ACC112 (cell line): ENCODE data around the gene CHD9NB.

Experiments used
- H2AFZ ChIP-seq: fragments of 200-600 bp; sonication (generic); one replicate; pipeline ENCODE4 v1.6.0; 2017; ENCODE audit warnings: antibody characterized with exemption, low read length; ENCODE audit not compliant: unreplicated experiment
- H3K27ac ChIP-seq: fragments of 200-600 bp; sonication (generic); 2 replicates; pipeline ENCODE4 v1.5.1; 2014; ENCODE audit warnings: low read depth, mild to moderate bottlenecking, antibody characterized with exemption, low read length, moderate library complexity
- H3K27me3 ChIP-seq: fragments of 200-600 bp; sonication (generic); 2 replicates; pipeline ENCODE4 v1.6.1; 2014; ENCODE audit warnings: mild to moderate bottlenecking, antibody characterized with exemption, low read length, moderate library complexity, mixed read lengths; ENCODE audit not compliant: insufficient read depth
- H3K36me3 ChIP-seq: fragments of 200-600 bp; sonication (generic); 2 replicates; pipeline ENCODE4 v1.6.1; 2016; ENCODE audit warnings: mild to moderate bottlenecking, antibody characterized with exemption, low read length, moderate library complexity, mixed read lengths; ENCODE audit not compliant: insufficient read depth
- H3K4me1 ChIP-seq: fragments of 200-600 bp; sonication (generic); one replicate; pipeline ENCODE4 v1.6.1; 2016; ENCODE audit warnings: low read length, mixed read lengths; ENCODE audit not compliant: insufficient read depth, unreplicated experiment, control insufficient read depth
- H3K4me3 ChIP-seq: fragments of 200-600 bp; sonication (generic); 2 replicates; pipeline ENCODE4 v1.5.1; 2014; ENCODE audit warnings: mild to moderate bottlenecking, low read depth, low read length
- H3K79me2 ChIP-seq: fragments of 200-600 bp; sonication (generic); one replicate; pipeline ENCODE4 v1.6.0; 2016; ENCODE audit warnings: low read length; ENCODE audit not compliant: control insufficient read depth, unreplicated experiment, insufficient read depth

The CHD9NB gene

DNA sequence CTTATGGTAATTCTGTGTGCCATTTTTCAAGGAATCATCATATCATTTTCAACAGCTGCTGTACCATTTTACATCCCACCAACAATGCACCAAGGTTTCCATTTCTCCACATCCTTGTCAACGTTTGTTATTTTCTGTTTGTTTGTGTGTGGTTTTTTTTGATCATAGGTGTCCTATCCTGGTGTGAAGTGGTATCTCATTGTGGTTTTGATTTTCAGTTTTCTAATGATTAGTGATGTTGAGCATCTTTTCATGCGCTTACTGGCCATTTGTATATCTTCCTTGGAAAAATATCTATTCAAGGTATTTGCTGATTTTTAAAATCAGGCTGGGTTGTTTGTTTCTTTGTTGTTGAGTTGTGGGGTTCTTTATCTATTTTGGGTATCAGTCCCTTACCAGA is 17.1 kb upstream of the CHD9NB start:
- H3K27ac ChIP-seq = no peak overlapping the region
- no peaks in the 10 kb centered on the region for H3K36me3 ChIP-seq
- H3K27me3 ChIP-seq = no peaks in the 10 kb centered on the region
- H3K79me2 ChIP-seq = peaks cover 45% of the 10 kb centered on the region
- no peak overlapping the region for H2AFZ ChIP-seq
- no peak overlapping the region for H3K4me3 ChIP-seq
- no peaks in the 10 kb centered on the region for H3K4me1 ChIP-seq

- Histone ChIP-seq H3K79me2 (peaks cover 53% of the 10 kb centered on the region), H3K36me3 (no peaks in the 10 kb centered on the region), H3K4me1 (no peaks in the 10 kb centered on the region)
Measured at GRCh38 chr16:53068423-53068833, 15.7 kb upstream of the CHD9NB start.

GRCh38 chr16:53067675-53068074 is 15.0 kb upstream of the CHD9NB start:
- Histone ChIP-seq H3K79me2 (peaks cover 47% of the 10 kb centered on the region), H3K27me3 (no peaks in the 10 kb centered on the region), H3K36me3 (no peaks in the 10 kb centered on the region), H3K4me1 (no peaks in the 10 kb centered on the region), H3K27ac (no peak overlapping the region), H2AFZ (no peak overlapping the region), H3K4me3 (no peak overlapping the region)

More at GRCh38 chr16:53068423-53068833, 15.7 kb upstream of the CHD9NB start:
- Histone ChIP-seq H3K27ac (no peak overlapping the region), H3K4me3 (no peak overlapping the region), H3K27me3 (no peaks in the 10 kb centered on the region), H2AFZ (no peak overlapping the region)

DNA sequence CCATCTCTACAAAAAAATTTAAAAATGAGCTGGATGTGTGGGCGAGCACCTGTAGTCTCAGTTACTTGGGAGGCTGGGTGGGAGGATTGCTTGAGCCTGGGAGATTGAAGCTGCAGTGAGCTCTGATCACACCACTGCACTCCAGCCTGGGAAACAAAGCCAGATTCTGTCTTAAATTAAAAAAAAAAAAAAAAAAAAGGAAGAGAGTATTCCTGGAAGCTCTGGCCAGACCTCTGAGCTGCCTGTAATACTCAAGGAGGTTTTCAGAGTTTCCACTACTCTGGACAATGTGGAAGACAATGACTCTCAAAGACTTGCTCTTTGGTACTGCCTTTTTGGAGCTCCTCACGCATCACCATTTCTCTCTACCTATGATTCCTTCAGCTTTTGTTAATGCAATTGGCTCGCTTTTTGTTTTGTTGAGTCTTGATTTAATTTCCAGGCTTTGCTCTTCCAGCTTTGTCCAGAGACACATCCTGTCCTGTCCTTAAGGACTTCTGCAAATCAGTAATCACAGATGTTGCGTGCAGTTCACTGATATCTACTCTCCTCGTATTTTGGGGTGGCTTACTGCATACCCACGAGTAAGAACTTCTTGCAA is 12.9 kb upstream of the CHD9NB start:
- Histone ChIP-seq H3K4me3 (no peak overlapping the region), H3K4me1 (peaks cover 6% of the 10 kb centered on the region), H3K27me3 (no peaks in the 10 kb centered on the region), H3K79me2 (peaks cover 50% of the 10 kb centered on the region), H3K36me3 (no peaks in the 10 kb centered on the region), H2AFZ (no peak overlapping the region), H3K27ac (no peak overlapping the region)

- no peak overlapping the region for H3K4me3 ChIP-seq
- no peaks in the 10 kb centered on the region for H3K27me3 ChIP-seq
- H3K27ac ChIP-seq = no peak overlapping the region
- H3K79me2 ChIP-seq = peaks cover 53% of the 10 kb centered on the region
- peaks cover 6% of the 10 kb centered on the region for H3K4me1 ChIP-seq
- no peak overlapping the region for H2AFZ ChIP-seq
- no peaks in the 10 kb centered on the region for H3K36me3 ChIP-seq
Measured at GRCh38 chr16:53064081-53064578, 11.4 kb upstream of the CHD9NB start.

GRCh38 chr16:53061701-53062159 is 9.0 kb upstream of the CHD9NB start:
- H3K36me3 ChIP-seq = no peaks in the 10 kb centered on the region
- H3K27ac ChIP-seq = no peak overlapping the region
- H3K27me3 ChIP-seq = no peaks in the 10 kb centered on the region
- H3K4me1 ChIP-seq = peaks cover 8% of the 10 kb centered on the region
- peaks cover 67% of the 10 kb centered on the region for H3K79me2 ChIP-seq
- no peak overlapping the region for H3K4me3 ChIP-seq
- no peak overlapping the region for H2AFZ ChIP-seq

GRCh38 chr16:53061256-53061655 is 8.6 kb upstream of the CHD9NB start:
- H3K36me3 ChIP-seq = no peaks in the 10 kb centered on the region
- no peak overlapping the region for H2AFZ ChIP-seq
- no peaks in the 10 kb centered on the region for H3K27me3 ChIP-seq
- no peak overlapping the region for H3K4me3 ChIP-seq
- H3K27ac ChIP-seq = no peak overlapping the region
- H3K4me1 ChIP-seq = peaks cover 12% of the 10 kb centered on the region
- H3K79me2 ChIP-seq = peaks cover 68% of the 10 kb centered on the region

DNA sequence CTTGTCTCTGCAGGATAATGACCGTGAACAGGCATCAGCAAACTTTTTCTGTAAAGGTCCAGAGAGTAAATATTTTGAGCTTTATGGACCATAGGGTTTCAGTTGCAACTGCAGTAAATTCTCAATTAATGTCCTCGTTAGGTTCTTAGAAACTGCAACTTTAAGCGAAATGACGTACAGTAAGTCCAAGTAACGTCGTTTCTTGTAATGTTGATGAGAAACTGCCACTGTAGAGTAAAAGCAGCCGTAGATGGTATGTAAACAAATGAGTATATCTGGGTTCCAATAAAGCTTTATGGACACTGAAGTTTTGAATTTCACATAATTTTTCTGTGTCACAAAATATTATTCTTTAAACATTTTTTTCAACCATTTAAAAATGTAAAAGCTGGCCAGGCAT is 7.0 kb upstream of the CHD9NB start:
- Histone ChIP-seq H2AFZ (no peak overlapping the region), H3K27me3 (no peaks in the 10 kb centered on the region), H3K79me2 (peaks cover 66% of the 10 kb centered on the region), H3K36me3 (no peaks in the 10 kb centered on the region), H3K27ac (no peak overlapping the region), H3K4me3 (no peak overlapping the region), H3K4me1 (peaks cover 20% of the 10 kb centered on the region)

DNA sequence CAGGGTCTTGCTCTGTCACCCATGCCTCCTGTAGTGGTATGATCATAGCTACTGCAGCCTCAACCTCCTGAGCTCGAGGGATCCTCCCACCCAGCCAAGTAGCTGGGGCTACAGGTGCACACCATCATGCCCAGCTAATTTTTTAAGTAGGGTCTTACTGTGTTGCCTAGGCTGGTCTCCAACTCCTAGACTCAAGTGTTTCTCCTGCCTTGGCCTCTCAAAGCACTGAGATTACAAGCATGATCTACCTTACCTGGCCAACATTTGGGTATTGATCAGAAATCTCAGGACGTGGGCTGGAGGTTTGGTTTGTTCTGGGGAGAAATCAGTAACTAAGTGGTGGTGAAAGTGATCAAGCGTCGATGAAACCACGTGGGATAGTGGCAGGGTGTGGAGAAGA is 6.2 kb upstream of the CHD9NB start:
- Histone ChIP-seq H3K36me3 (no peaks in the 10 kb centered on the region), H3K27me3 (no peaks in the 10 kb centered on the region), H3K4me3 (no peak overlapping the region), H3K4me1 (peaks cover 27% of the 10 kb centered on the region), H2AFZ (no peak overlapping the region), H3K79me2 (peaks cover 60% of the 10 kb centered on the region), H3K27ac (no peak overlapping the region)

DNA sequence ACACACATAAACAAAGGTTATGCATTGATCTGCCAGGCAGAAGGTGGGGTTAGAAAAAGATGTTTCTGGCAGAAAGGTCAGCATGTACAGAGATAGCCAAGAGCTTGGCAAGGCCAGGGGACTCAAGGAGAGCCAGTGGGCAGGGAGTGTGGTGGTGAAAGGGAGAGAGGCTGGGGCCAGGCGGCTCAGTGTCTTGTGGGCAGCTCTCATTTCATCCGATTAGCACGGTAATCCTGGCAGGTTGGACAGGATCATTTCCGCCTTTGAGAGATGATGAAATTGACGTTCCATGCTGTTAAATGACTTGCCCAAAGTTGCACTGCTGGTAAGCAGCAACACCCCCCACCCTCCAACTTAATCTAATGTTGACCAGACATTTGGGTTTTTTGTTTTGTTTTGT is 5.7 kb upstream of the CHD9NB start:
- Histone ChIP-seq H3K36me3 (no peaks in the 10 kb centered on the region), H3K27ac (no peak overlapping the region), H3K4me3 (no peak overlapping the region), H3K79me2 (peaks cover 58% of the 10 kb centered on the region), H2AFZ (no peak overlapping the region), H3K4me1 (peaks cover 27% of the 10 kb centered on the region), H3K27me3 (no peaks in the 10 kb centered on the region)

DNA sequence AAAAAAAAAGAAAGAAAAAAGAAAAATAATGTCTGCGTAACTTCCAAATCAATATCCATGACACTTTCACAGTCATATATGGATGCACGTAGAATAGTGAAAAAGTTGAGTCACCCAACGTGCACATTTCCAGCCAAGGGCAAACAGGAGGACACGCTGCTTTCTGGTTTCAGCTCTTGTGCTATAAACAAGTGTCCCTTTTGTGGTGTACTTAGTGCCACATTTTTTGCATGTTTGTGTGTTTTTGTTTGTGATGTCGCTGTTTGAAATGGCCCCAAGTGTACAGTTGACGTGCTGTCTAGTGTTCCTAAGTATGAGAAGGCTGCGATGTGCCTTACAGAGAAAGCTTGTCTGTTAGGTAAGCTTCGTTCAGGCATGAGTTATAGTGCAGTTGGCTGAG is 5.0 kb upstream of the CHD9NB start:
- Histone ChIP-seq H3K79me2 (peaks cover 56% of the 10 kb centered on the region), H3K36me3 (no peaks in the 10 kb centered on the region), H2AFZ (no peak overlapping the region), H3K27me3 (no peaks in the 10 kb centered on the region), H3K4me3 (no peak overlapping the region), H3K4me1 (peaks cover 35% of the 10 kb centered on the region), H3K27ac (no peak overlapping the region)
